K562 (cell line): Measurements from ENCODE around the gene SVIL. TPM values are rescaled to one million over a fixed set of nuclear protein-coding genes. Genes with fewer than 3 reads are reported as not detected.

ENCODE experiments used
- ATAC-seq: fragments of 200-7000 bp; cut with Tn5 transposase; 3 replicates; pipeline ENCODE4 v1.9.1; 2020; ENCODE audit warnings: moderate library complexity
- BruUV-seq: library from RNA; stranded (reverse); fragments of 400-500 nt; replicated peaks from 2 replicates; lab custom pipeline; 2021; lab: Mats Ljungman, UMichigan
- CTCF ChIA-PET: fragments of 300-600 bp; formaldehyde crosslinking; extraction: SDS; loops from one replicate; lab custom pipeline; 2021; ENCODE audit warnings: low intra/inter-chr PET ratio; lab: Yijun Ruan, JAX
- POLR2A ChIA-PET: fragments of 300-600, 350-650 bp; sonication (Branson Sonifier 250); formaldehyde crosslinking; extraction: SDS; loops from one replicate; lab custom pipeline; 2021; ENCODE audit warnings: antibody characterized with exemption, inconsistent platforms; lab: Yijun Ruan, JAX
- DNase-seq, 4 experiments: peaks; one replicate each; pipeline versions ENCODE4 v3.0.0 to v3.0.0-alpha.2; 2011 to 2018; ENCODE audit warnings: low spot score in 3 of 4, mixed read lengths in 3 of 4; ENCODE audit errors: extremely low read depth in 1 of 4
- FAIRE-seq: peaks from 2 replicates; lab custom pipeline; 2011; peaks lifted over from hg19 to GRCh38; lab: Jason Lieb, UNC
- H2AFZ ChIP-seq: 2 replicates; pipeline ENCODE4 v1.6.0; 2011; ENCODE audit warnings: low read depth, low read length, control low read depth, inconsistent platforms
- H3K27ac ChIP-seq: fragments of 200-600 bp; 3 replicates; pipeline ENCODE4 v1.8.0; 2011; ENCODE audit warnings: low read depth, mild to moderate bottlenecking, control low read depth, inconsistent platforms, low read length, moderate library complexity, mixed read lengths; ENCODE audit errors: extremely low read depth
- H3K27me3 ChIP-seq, 2 experiments: fragments of 300-600 bp in 1 of 2; 2 replicates in 1 of 2; 3 replicates in 1 of 2; pipeline versions ENCODE4 v1.6.0 to v1.8.0; 2011; ENCODE audit warnings: inconsistent platforms in 2 of 2, low read length in 2 of 2, mild to moderate bottlenecking in 1 of 2, mixed read lengths in 1 of 2, moderate library complexity in 1 of 2; ENCODE audit not compliant: control insufficient read depth in 2 of 2, insufficient read depth in 2 of 2
- H3K36me3 ChIP-seq: fragments of 300-600 bp; 3 replicates; pipeline ENCODE4 v1.8.0; 2011; ENCODE audit warnings: mild to moderate bottlenecking, low read length, inconsistent platforms; ENCODE audit not compliant: control insufficient read depth, insufficient read depth
- H3K4me1 ChIP-seq, 2 experiments: fragments of 200-600 bp in 1 of 2; replicated peaks in 1 of 2; 2 replicates in 1 of 2; 3 replicates in 1 of 2; pipeline versions ENCODE4 v1.5.1 to v1.8.0; 2011; ENCODE audit warnings: inconsistent platforms in 2 of 2, low read length in 2 of 2, mild to moderate bottlenecking in 1 of 2, mixed read lengths in 1 of 2, moderate library complexity in 1 of 2; ENCODE audit not compliant: control insufficient read depth in 2 of 2, insufficient read depth in 2 of 2
- H3K4me2 ChIP-seq: 2 replicates; pipeline ENCODE4 v1.6.1; 2011; ENCODE audit warnings: low read length, control low read depth, inconsistent platforms, mixed read lengths; ENCODE audit not compliant: insufficient read depth
- H3K4me3 ChIP-seq: fragments of 200-600 bp; sonication (generic), shearing (Covaris generic); 2 replicates; pipeline ENCODE4 v1.5.1; 2016; ENCODE audit warnings: control low read depth, inconsistent platforms
- H3K79me2 ChIP-seq: fragments of 200-600 bp; 3 replicates; pipeline ENCODE4 v1.8.0; 2011; ENCODE audit warnings: low read length, inconsistent platforms; ENCODE audit not compliant: control insufficient read depth, insufficient read depth
- H3K9ac ChIP-seq, 2 experiments: 2 replicates each; pipeline versions ENCODE4 v1.6.0 to v1.6.1; 2011; ENCODE audit warnings: low read depth in 2 of 2, low read length in 2 of 2, control low read depth in 1 of 2, inconsistent platforms in 1 of 2, mild to moderate bottlenecking in 1 of 2, mixed read lengths in 1 of 2; ENCODE audit not compliant: insufficient read depth in 1 of 2
- H3K9me1 ChIP-seq: one replicate; pipeline ENCODE4 v1.6.0; 2011; ENCODE audit warnings: inconsistent platforms, mild to moderate bottlenecking, low read length, moderate library complexity; ENCODE audit not compliant: control insufficient read depth, insufficient read depth
- H3K9me3 ChIP-seq: replicated peaks from 2 replicates; pipeline ENCODE4 v1.5.1; 2011; ENCODE audit warnings: low read depth, low read length, inconsistent platforms; ENCODE audit not compliant: control insufficient read depth, insufficient read depth
- H4K20me1 ChIP-seq: replicated peaks from 2 replicates; pipeline ENCODE4 v1.6.1; 2011; ENCODE audit warnings: low read length, inconsistent platforms, mixed read lengths; ENCODE audit not compliant: control insufficient read depth, insufficient read depth
- ERF ChIP-seq: fragments of 450-650 bp; formaldehyde crosslinking; IDR thresholded peaks from 2 replicates; pipeline ENCODE4 v1.4.0; 2020; ENCODE audit warnings: mild to moderate bottlenecking, mixed read lengths
- FOXA3 ChIP-seq, 2 experiments: fragments of 450-650 bp in 1 of 2; sonication (generic) in 1 of 2; formaldehyde crosslinking; IDR thresholded peaks in 1 of 2; conservative IDR thresholded peaks in 1 of 2; 2 replicates each; pipeline versions ENCODE4 v1.4.0 to v1.8.0; 2020 to 2022; ENCODE audit warnings: mild to moderate bottlenecking in 2 of 2, missing genetic modification reagents in 1 of 2
- NRF1 ChIP-seq, 2 experiments: fragments of 450-650 bp; IDR thresholded peaks in 1 of 2; conservative IDR thresholded peaks in 1 of 2; 2 replicates each; pipeline ENCODE4 v1.6.1; 2014; ENCODE audit warnings: mild to moderate bottlenecking in 2 of 2
- PTTG1 ChIP-seq: fragments of 450-650 bp; IDR thresholded peaks from 2 replicates; pipeline ENCODE4 v1.6.1; 2016; ENCODE audit warnings: low read depth, mild to moderate bottlenecking, missing genetic modification characterization, missing compliant biosample characterization
- SAFB2 ChIP-seq: fragments of 200-400 bp; formaldehyde crosslinking; IDR thresholded peaks from 2 replicates; pipeline ENCODE4 v1.6.1; 2018; ENCODE audit warnings: borderline replicate concordance, low read length, low read depth, moderate library complexity; ENCODE audit not compliant: severe bottlenecking
- SMARCA5 ChIP-seq: fragments of 450-650 bp; IDR thresholded peaks from 2 replicates; pipeline ENCODE4 v1.6.1; 2016
- SMARCB1 ChIP-seq: IDR thresholded peaks from 2 replicates; pipeline ENCODE4 v1.6.1; 2011; ENCODE audit warnings: improper control_type of control experiment, low read depth; ENCODE audit not compliant: insufficient read length
- TEAD1 ChIP-seq, 2 experiments: fragments of 450-650 bp in 1 of 2; sonication (generic) in 1 of 2; formaldehyde crosslinking; IDR thresholded peaks; 2 replicates each; pipeline versions ENCODE4 v1.4.0 to v1.8.0; 2020 to 2022; ENCODE audit warnings: mild to moderate bottlenecking in 2 of 2, missing genetic modification reagents in 1 of 2
- ZNF146 ChIP-seq: IDR thresholded peaks from one replicate; pipeline ENCODE4 v1.6.1; 2018; ENCODE audit warnings: missing compliant biosample characterization; ENCODE audit not compliant: unreplicated experiment
- ZNF41 ChIP-seq: fragments of 250-450 bp; sonication (Bioruptor Pico); conservative IDR thresholded peaks from 2 replicates; pipeline ENCODE4 v1.4.0; 2020; ENCODE audit warnings: mild to moderate bottlenecking
- WGBS: fragments of 100-300 bp; shearing (Covaris generic); methylation state at CpG from one replicate; pipeline ENCODE4 v1.1.6; 2016; ENCODE audit warnings: low coverage, mixed read lengths; ENCODE audit not compliant: insufficient coverage; ENCODE audit errors: missing lambda C conversion rate; 5-methylcytosine and 5-hydroxymethylcytosine counted together
- in situ Hi-C: fragments of 300-500 bp; cut with MboI; formaldehyde crosslinking; loops from 4 replicates; pipeline ENCODE4 v1.15.0; 2018; ENCODE audit warnings: inconsistent platforms, mixed read lengths
- intact Hi-C: fragments of 100-400 bp; cut with micrococcal nuclease; formaldehyde crosslinking; loops from 2 replicates; pipeline ENCODE4 v1.14.2; 2022
- polyA plus RNA-seq, 8 experiments: library from polyadenylated mRNA; depleted of rRNA in 4 of 8; stranded (reverse) in 5 of 8; unstranded in 3 of 8; fragments of >200 nt; fragmentation: Nextera tagmentation in 2 of 8; fragmentation: Illumina TruSeq in 1 of 8; extraction: Ambion mirVana in 2 of 8; extraction: Trizol in 1 of 8; gene quantifications; 2 replicates each; pipeline versions ENCODE4 v1.2.1 to v1.2.3, GENCODE V29; 2011 to 2014; ENCODE audit warnings: inconsistent platforms in 1 of 8, missing spikeins in 1 of 8
- total RNA-seq, 7 experiments: library from RNA; depleted of rRNA in 6 of 7; stranded (reverse); fragments of >200 nt in 6 of 7; fragmentation: Illumina TruSeq in 2 of 7; extraction: Trizol in 2 of 7; gene quantifications; 2 replicates each; pipeline versions ENCODE4 v1.2.1 to v1.2.3, GENCODE V29; 2011 to 2021; ENCODE audit warnings: low replicate concordance in 1 of 7
- TF ChIP-seq, protein P1 (sequence below), 2 experiments: fragments of 450-650 bp in 1 of 2; sonication (generic) in 1 of 2; formaldehyde crosslinking; conservative IDR thresholded peaks; 2 replicates each; pipeline versions ENCODE4 v1.4.0 to v1.8.1; 2020 to 2022; ENCODE audit warnings: mild to moderate bottlenecking in 1 of 2, missing genetic modification reagents in 1 of 2
- TF ChIP-seq, protein P2 (sequence below): IDR thresholded peaks from 2 replicates; pipeline ENCODE4 v1.6.1; 2016; ENCODE audit warnings: missing genetic modification characterization, missing compliant biosample characterization

Gene SVIL
- total and polyA plus RNA-seq, 9 of the 15 experiments (the other 6 are each of a cell fraction or from before 2014, with no cell fraction given), result under 0.01 to 0.18 (median 0.05) TPM; not detected in 3

DNA sequence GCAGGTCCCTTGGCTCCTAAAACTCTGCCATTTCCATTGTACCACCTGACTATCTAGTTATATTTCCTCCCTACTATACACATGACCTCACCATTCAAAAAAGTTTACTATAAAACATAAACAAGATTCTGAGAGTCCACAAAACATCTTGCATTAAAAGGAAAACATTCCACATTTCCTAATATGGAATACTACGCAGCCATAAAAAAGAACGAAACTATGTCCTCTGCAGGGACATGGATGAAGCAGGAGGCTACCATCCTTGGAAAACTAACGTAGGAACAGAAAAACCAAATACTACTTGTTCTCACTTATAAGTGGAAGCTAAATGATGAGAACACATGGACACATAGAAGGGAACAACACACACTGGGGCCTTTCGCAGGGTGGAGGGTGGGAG, 48.3 kb downstream of the SVIL start:
- DNase-seq (no peak), ATAC-seq (no peak), FAIRE-seq (no peak)
- no peaks in the 10 kb centered on the region for H4K20me1 ChIP-seq
- intact Hi-C loops, result no loop called here
- no peak overlapping the region for H3K27ac ChIP-seq
- H3K36me3 ChIP-seq, result no peaks in the 10 kb centered on the region
- H3K9ac ChIP-seq, result no peak overlapping the region
- no peak overlapping the region for H3K4me3 ChIP-seq
- CTCF ChIA-PET, result no interaction called here
- POLR2A ChIA-PET, result no interaction called here
- no TSS peak for BruUV-seq
- H3K79me2 ChIP-seq, result no peaks in the 10 kb centered on the region
- WGBS, result 0% methylated on average over 4 of the region's 4 CpGs
- no peak overlapping the region for H2AFZ ChIP-seq
- peaks cover 2 to 40% of the 10 kb centered on the region in 2 experiments; a peak in 3 of 5 replicates for H3K27me3 ChIP-seq
- no peaks in the 10 kb centered on the region for H3K9me3 ChIP-seq
- no peaks in the 10 kb centered on the region for H3K9me1 ChIP-seq
- peak; percentile 12 for TF ChIP-seq ZNF146
- TF ChIP-seq, protein P1, sequence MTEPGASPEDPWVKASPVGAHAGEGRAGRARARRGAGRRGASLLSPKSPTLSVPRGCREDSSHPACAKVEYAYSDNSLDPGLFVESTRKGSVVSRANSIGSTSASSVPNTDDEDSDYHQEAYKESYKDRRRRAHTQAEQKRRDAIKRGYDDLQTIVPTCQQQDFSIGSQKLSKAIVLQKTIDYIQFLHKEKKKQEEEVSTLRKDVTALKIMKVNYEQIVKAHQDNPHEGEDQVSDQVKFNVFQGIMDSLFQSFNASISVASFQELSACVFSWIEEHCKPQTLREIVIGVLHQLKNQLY (CRISPR knock-in tag; conservative IDR thresholded peaks at IDR 0.05), result no peak
- TF ChIP-seq, all 486 proteins: peak for 1
- H3K4me1 ChIP-seq, result no peaks in the 10 kb centered on the region
- in situ Hi-C loops, result no loop called here
- H3K4me2 ChIP-seq, result no peak overlapping the region

DNA sequence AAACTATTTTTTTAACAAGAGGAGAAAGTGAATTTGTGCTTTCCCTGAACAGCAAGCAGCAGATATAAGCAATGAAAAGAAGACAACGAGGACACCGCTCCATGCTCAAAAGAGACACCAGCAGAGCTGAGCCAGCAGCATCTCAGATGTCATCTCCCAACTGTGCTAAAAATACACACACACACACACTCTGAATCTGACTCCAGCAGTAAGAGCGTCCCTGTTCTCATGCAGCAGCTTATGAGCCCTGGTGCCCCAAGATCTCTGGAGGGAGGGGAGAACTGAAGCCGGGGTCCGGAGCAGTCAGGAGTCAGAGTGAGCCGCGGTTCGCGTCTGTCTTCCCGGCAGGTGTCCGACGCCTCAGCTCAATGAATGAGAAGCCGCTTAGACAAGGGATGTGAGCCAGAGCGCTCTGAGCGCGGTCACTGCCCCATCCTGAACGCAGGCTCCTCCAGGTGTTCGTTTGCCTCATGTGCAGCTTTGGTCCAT, 49.2 kb downstream of the SVIL start:
- H3K4me2 ChIP-seq, result no peak overlapping the region
- no peaks in the 10 kb centered on the region for H3K9me3 ChIP-seq
- ChIA-PET CTCF (no interaction called here), POLR2A (interaction anchor here (0.6 kb wide), 1 partner anchor 292 kb away, joined by 3 read pairs; no protein-coding TSS in a partner anchor)
- no peaks in the 10 kb centered on the region for H4K20me1 ChIP-seq
- H3K9me1 ChIP-seq, result no peaks in the 10 kb centered on the region
- BruUV-seq, result no TSS peak
- H3K4me3 ChIP-seq, result no peak overlapping the region
- no peak overlapping the region for H3K9ac ChIP-seq
- H3K27me3 ChIP-seq, result peaks cover 2 to 40% of the 10 kb centered on the region in 2 experiments; a peak in 3 of 5 replicates
- intact Hi-C loops, result no loop called here
- ATAC-seq (no peak), FAIRE-seq (peak; percentile 11), DNase-seq (no peak)
- no peaks in the 10 kb centered on the region for H3K4me1 ChIP-seq
- in situ Hi-C loops, result no loop called here
- no peaks in the 10 kb centered on the region for H3K36me3 ChIP-seq
- 1% methylated on average over 16 of the region's 18 CpGs for WGBS
- H3K79me2 ChIP-seq, result no peaks in the 10 kb centered on the region
- H2AFZ ChIP-seq, result no peak overlapping the region
- H3K27ac ChIP-seq, result no peak overlapping the region
- no peak for TF ChIP-seq SMARCB1
- no peak for TF ChIP-seq PTTG1 (tag)
- TF ChIP-seq NRF1 (conservative IDR thresholded peaks at IDR 0.05 in 1 of 2, IDR thresholded peaks at IDR 0.05 in 1 of 2), result no peak
- TF ChIP-seq, protein P2, sequence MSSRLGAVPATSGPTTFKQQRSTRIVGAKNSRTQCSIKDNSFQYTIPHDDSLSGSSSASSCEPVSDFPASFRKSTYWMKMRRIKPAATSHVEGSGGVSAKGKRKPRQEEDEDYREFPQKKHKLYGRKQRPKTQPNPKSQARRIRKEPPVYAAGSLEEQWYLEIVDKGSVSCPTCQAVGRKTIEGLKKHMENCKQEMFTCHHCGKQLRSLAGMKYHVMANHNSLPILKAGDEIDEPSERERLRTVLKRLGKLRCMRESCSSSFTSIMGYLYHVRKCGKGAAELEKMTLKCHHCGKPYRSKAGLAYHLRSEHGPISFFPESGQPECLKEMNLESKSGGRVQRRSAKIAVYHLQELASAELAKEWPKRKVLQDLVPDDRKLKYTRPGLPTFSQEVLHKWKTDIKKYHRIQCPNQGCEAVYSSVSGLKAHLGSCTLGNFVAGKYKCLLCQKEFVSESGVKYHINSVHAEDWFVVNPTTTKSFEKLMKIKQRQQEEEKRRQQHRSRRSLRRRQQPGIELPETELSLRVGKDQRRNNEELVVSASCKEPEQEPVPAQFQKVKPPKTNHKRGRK (tag), result no peak
- no peak for TF ChIP-seq SAFB2
- TF ChIP-seq FOXA3 (CRISPR knock-in tag; conservative IDR thresholded peaks at IDR 0.05 in 1 of 2, IDR thresholded peaks at IDR 0.05 in 1 of 2), result no peak
- no peak for TF ChIP-seq SMARCA5
- TF ChIP-seq ERF (CRISPR knock-in tag), result no peak
- no peak for TF ChIP-seq ZNF41 (CRISPR knock-in tag)
- TF ChIP-seq TEAD1 (CRISPR knock-in tag; IDR thresholded peaks at IDR 0.05), result no peak
